LHCN-M2 (cell line): ENCODE data around the gene HBQ1. TPM values are rescaled to one million over a fixed set of nuclear protein-coding genes. Genes with fewer than 3 reads are reported as not detected.
A peak's percentile ranks its signal among the peaks of the same experiment; 100 is the strongest.
"Not testable (repeated sequence)": the region's sequence is repeated elsewhere in the genome, so short reads cannot be mapped to it uniquely, and the experiment has no call there.

Source experiments
- DNase-seq: peaks from one replicate; pipeline ENCODE4 v3.0.0-alpha.2; 2012; ENCODE audit warnings: low read depth
- total RNA-seq: library from RNA; depleted of rRNA; stranded (reverse); fragments of >200 nt; gene quantifications from 2 replicates; pipeline ENCODE4 v1.2.3, GENCODE V29; 2014

HBQ1 gene
- total RNA-seq, 1 experiment from 2014 or later, result 1.5 TPM

GRCh38 chr16:176006-176405 lies 4.3 kb upstream of the HBQ1 start:
- not testable (repeated sequence) for DNase-seq

DNA sequence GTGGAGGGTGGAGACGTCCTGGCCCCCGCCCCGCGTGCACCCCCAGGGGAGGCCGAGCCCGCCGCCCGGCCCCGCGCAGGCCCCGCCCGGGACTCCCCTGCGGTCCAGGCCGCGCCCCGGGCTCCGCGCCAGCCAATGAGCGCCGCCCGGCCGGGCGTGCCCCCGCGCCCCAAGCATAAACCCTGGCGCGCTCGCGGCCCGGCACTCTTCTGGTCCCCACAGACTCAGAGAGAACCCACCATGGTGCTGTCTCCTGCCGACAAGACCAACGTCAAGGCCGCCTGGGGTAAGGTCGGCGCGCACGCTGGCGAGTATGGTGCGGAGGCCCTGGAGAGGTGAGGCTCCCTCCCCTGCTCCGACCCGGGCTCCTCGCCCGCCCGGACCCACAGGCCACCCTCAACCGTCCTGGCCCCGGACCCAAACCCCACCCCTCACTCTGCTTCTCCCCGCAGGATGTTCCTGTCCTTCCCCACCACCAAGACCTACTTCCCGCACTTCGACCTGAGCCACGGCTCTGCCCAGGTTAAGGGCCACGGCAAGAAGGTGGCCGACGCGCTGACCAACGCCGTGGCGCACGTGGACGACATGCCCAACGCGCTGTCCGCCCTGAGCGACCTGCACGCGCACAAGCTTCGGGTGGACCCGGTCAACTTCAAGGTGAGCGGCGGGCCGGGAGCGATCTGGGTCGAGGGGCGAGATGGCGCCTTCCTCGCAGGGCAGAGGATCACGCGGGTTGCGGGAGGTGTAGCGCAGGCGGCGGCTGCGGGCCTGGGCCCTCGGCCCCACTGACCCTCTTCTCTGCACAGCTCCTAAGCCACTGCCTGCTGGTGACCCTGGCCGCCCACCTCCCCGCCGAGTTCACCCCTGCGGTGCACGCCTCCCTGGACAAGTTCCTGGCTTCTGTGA lies 3.5 kb upstream of the HBQ1 start, which contains the start of gene HBA1:
HBA1 (plus strand) TSS at position 204 of the 906 bp plus-strand sequence; CDS start at position 241, 37 bp downstream.
- not testable (repeated sequence) for DNase-seq

DNA sequence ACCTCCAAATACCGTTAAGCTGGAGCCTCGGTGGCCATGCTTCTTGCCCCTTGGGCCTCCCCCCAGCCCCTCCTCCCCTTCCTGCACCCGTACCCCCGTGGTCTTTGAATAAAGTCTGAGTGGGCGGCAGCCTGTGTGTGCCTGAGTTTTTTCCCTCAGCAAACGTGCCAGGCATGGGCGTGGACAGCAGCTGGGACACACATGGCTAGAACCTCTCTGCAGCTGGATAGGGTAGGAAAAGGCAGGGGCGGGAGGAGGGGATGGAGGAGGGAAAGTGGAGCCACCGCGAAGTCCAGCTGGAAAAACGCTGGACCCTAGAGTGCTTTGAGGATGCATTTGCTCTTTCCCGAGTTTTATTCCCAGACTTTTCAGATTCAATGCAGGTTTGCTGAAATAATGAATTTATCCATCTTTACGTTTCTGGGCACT lies 2.9 kb upstream of the HBQ1 start:
- no peak for DNase-seq

- DNase-seq, result no peak
Measured at GRCh38 chr16:177981-178667, 2.1 kb upstream of the HBQ1 start.

GRCh38 chr16:178668-179015 lies 1.6 kb upstream of the HBQ1 start:
- no peak for DNase-seq

DNA sequence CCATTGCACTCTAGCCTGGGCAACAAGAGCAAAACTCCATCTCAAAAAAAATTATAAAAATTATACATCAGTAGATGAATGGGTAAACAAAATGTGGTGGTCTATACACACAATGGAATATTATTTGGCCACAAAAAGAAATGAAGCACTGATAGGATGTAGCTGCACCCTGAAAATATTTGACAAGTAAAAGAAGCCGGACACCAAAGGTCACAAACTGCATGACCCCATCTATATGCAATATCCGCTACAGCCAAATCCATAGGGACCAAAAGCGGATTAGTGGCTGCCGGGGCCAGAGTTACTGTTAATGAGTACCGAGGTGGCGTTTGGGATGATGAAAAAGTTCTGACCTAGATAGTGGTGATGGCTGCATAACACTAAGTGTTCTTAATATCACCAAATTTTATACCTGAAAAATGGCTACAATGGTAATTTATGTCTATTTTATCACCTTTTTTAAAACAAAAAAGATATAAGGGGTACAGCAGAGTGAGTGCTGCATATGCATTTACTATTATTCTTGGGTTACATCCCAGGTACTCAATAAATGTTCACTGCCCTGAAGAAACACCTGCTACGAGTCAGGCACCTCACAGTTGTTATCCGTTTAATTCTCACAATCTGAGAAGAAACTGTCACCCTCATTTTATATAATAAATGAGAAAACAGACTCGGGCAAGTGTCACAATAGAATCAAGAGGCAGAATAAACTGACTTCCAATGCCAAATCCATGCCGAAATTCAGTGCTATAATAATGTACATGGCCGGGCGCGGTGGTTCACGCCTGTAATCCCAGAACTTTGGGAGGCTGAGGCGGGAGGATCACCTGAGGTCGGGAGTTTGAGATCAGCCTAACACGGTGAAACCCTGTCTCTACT lies 807 bp upstream of the HBQ1 start:
- no peak for DNase-seq

DNA sequence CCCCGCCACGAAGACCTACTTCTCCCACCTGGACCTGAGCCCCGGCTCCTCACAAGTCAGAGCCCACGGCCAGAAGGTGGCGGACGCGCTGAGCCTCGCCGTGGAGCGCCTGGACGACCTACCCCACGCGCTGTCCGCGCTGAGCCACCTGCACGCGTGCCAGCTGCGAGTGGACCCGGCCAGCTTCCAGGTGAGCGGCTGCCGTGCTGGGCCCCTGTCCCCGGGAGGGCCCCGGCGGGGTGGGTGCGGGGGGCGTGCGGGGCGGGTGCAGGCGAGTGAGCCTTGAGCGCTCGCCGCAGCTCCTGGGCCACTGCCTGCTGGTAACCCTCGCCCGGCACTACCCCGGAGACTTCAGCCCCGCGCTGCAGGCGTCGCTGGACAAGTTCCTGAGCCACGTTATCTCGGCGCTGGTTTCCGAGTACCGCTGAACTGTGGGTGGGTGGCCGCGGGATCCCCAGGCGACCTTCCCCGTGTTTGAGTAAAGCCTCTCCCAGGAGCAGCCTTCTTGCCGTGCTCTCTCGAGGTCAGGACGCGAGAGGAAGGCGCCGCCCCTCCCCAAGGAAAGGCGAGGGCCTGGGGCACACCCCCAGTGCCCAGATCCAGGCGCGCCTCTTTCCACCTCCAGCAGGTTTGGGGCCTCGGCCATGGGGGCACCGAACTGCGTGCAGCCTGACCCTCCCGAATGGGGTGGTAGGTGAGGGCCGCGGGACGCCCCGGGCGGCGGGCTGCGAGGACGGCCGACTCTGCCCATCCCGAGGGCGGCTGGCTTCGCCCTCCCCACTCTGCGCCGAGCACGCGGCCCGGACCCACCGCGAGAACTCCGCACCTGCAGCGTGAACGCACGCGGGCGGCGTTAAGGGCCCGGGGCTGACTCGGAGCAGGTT lies 664 bp downstream of the HBQ1 start:
- peak; percentile 33 for DNase-seq

DNA sequence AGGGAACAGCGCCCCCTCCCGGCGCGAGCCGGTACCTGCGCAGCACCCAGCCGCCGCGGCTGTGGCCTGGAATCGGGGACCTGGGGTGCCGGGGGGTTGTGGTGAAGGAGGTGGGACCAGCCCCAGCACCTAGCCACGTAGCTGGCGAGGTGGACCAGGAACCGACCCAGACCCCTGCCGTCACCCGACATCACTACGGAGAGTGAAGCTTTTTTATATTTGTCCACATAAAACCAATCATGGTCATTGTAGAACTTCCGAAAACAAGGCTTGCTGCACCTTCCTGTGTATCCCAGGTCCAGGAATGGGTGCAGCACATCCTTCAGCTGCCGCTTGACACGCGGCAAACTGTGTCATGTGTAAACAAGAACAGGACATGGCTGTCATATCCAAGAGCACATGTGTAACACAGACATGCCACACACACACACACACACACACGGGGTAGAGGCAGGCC lies 1.3 kb downstream of the HBQ1 start:
- DNase-seq, result peak; percentile 21

GRCh38 chr16:183005-183404 lies 2.7 kb downstream of the HBQ1 start:
- DNase-seq, result no peak

DNA sequence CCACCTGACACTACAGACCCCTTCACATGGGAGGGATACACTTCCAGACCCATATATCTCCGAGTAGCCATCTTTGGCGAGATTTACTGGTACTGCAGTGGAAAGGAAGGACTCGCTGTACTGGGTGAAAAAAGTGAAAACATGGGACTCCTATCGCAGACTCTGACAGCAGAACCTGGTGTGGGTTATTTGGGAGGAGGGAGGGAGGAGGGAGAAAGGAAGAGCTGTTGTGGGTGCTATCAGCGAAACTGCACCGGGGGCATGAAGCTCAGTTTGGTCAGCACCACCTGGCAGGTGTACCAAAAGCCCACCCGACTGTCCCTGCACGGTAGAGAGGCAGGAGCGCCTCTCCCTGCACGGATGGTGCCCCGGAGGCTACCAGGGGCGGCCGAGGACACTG lies 5.0 kb downstream of the HBQ1 start:
- DNase-seq, result no peak

- no peak for DNase-seq
Measured at GRCh38 chr16:185691-186090, 5.4 kb downstream of the HBQ1 start.

DNA sequence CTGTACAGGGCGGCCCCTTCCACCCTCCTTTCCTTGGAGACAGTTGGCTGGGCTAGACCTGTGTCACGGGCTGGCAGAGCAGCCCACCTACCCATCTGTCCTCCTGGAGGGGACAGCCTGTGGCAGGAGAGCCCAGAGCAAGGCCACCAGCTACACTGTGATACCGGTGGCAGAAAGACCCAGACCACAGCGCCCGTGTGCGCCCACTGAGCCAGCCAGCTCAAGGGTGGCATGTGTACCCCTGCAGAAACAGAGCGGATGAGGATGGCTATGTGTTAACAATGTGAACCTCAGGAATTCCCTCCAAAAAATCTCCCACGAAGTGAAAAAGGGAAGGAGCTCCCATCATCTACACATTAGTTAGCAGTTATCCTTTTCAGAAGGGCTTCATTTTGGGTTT lies 7.1 kb downstream of the HBQ1 start:
- no peak for DNase-seq

- peak; percentile 15 for DNase-seq
Measured at GRCh38 chr16:188674-189073, 8.4 kb downstream of the HBQ1 start.

DNA sequence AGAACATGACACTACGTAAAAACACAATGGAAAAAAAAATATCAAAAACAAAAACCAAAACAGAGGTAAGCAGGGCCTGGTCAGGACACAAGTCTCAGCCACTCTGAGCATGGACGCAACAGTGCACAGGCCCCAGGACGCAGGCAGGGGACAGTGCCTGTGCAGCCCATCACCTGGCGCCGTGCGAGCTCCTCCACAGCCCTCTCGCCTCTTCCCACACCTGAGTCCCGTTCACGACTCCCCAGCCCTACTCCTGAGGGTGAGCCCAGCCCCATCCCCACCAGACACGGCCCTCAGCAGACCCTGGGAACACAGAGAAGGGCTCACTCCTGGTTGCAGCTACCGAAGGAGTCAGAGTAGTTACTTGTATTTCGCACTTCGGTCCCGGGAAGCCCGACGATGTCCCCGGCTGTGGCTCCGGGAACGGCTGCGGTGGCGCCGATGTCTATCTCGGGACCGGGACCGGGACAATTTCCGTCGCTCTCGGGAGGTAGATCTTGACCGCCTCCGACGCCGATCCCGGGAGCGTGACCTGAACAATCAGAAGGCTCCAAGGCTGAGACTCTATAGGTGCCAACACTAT lies 9.4 kb downstream of the HBQ1 start:
- DNase-seq, result no peak

GRCh38 chr16:191831-192230 lies 11.6 kb downstream of the HBQ1 start:
- DNase-seq, result no peak

DNA sequence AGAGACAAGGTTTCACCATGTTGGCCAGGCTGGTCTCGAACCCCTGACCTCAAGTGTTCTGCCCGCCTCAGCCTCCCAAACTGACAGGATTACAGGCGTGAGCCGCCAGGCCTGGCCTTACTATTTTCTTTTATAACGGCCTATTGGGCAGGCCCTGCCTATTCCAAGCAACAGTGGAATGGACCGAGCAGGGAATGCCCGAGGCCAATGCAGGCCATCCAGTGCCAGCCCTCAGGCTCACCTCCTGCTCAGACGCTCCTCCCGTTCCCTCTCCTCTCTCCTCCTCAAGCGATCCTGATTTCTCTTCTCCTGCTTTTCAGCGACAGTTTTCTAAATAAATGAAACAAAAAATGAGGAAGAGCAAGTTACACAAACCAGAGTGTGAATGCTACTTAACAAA lies 12.4 kb downstream of the HBQ1 start:
- DNase-seq, result no peak

- no peak for DNase-seq
Measured at GRCh38 chr16:193441-193840, 13.2 kb downstream of the HBQ1 start.

DNA sequence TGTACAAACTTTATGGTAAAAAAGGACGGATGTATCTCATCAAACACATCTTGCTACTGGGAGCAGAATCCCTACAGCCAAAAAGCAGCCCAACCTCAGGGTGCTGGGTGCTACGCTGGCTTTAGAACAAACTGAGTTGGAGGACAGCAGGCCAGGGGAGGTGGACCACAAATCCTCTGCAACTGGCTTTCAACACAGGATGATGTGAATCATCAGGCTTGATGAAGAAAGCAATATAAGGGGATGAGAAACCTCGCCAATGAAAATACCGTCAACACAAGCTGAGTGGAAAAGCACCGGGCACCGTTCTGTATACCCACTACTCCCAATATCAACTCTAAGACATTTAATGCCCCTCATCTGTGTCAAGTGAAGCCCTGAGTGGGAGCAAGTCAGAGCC lies 14.3 kb downstream of the HBQ1 start:
- DNase-seq, result no peak

DNA sequence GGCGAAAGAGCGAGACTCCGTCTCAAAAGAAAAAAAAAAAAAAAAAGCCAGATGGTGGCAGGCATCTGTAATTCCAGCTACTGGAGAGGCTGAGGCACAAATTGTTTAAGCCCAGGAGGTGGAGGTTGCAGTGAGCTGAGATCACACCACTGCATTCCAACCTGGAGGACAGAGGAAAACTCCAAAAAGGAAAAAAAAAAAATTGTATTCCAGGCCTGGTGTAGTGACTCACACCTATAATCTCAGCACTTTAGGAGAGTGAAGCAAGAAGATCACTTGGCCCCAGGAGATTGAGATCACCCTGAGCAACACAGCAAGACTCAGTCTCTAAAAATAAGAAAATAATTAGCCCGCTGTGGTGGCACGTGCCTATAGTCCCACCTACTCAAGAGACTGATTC lies 20.1 kb downstream of the HBQ1 start:
- peak; percentile 60 for DNase-seq

GRCh38 chr16:203246-203645 lies 23.0 kb downstream of the HBQ1 start:
- no peak for DNase-seq
